GM12874 (cell line): Measurements from ENCODE around the gene PADI1.

ENCODE experiments used
- CTCF ChIP-seq: IDR thresholded peaks from 2 replicates; pipeline ENCODE4 v1.5.1; 2011; ENCODE audit warnings: low read depth, mild to moderate bottlenecking, control low read depth, low read length, moderate library complexity; ENCODE audit not compliant: insufficient read depth

Gene PADI1

DNA sequence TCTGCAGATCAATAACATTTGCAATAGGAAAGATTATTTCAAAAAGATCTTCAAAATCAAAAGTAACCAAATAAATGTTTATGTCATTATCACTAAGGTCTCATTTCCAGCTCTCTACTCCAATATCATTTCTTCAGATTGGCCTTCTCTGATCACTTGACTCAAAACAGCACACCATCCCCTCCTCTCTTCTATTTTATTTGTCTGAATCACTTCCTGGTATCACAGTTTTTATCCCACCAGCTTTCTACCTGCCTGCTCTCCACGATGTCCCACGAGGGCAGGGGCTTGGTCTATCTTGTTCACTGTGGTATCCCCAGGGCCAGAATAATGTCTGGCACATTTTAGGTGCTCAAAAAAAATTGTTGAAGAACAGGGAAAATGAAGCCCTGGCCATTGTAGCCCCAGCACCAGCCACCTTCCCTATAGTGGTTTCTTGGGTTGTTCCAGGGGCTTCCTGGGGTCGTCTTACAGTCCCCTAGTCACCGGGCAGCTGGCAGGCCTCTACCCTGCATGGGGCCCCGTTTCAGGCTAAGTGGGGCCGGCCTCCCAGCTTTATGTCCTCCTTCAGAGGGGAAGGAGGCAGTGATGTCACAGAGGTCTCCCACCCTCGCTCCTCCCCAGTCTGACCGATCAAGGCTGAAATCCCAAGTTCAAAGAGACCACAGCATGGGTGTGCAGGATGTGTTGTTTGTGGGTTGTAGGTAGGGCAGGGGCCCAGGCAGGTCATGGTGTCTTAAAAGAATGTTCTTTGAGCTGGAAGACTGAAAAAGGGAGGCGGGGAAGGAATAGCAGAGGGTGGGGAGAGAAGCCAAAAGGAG is 3.5 kb upstream of the PADI1 start:
- TF ChIP-seq CTCF: no peak

DNA sequence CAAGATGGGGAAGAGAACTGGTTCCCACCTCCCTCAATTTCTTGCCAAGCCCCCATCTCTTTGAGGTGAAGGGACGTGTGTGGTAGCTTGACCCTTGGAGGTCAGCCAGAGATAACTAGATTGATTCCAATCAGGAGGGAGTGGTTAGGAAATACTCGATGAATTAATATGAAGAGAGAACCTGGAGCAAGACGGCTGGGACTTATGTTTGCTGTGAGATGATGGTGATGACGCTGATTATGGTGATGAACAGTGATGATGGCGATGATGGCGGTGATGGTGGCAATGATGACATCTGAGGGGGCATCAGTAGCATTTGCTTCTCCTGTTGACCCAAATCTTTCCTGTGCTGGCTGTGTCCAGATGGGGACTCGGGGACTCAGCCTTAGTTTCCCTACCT is 724 bp downstream of the PADI1 start:
- no peak for TF ChIP-seq CTCF

GRCh38 chr1:17206196-17206595 is 1.3 kb downstream of the PADI1 start:
- no peak for TF ChIP-seq CTCF

- TF ChIP-seq CTCF: no peak
Observed at GRCh38 chr1:17207046-17207445, 2.1 kb downstream of the PADI1 start.

- TF ChIP-seq CTCF: no peak
Observed at GRCh38 chr1:17207540-17207939, 2.6 kb downstream of the PADI1 start.

GRCh38 chr1:17207966-17208418 is 3.1 kb downstream of the PADI1 start:
- TF ChIP-seq CTCF: no peak

- TF ChIP-seq CTCF: no peak
Observed at GRCh38 chr1:17208546-17208945, 3.6 kb downstream of the PADI1 start.
